Right atrium auricular region (tissue), 2 donors: Measurements from ENCODE around the gene RANBP3. TPM values are rescaled to one million over a fixed set of nuclear protein-coding genes. Genes with fewer than 3 reads are reported as not detected.

Experiments
- DNase-seq: peaks from one replicate; pipeline ENCODE4 v3.0.0-alpha.2; 2019; ENCODE audit warnings: low spot score
- H3K27ac ChIP-seq, 2 donors: fragments of 200-600 bp; sonication (generic); 1 replicate in 1 of 2; 2 replicates in 1 of 2; pipeline ENCODE4 v1.5.1; 2016 to 2019
- H3K27me3 ChIP-seq, 2 donors: fragments of 200-600 bp; sonication (generic); one replicate each; pipeline versions ENCODE4 v1.5.1 to v1.6.0; 2017 to 2019
- H3K36me3 ChIP-seq: fragments of 200-600 bp; sonication (generic); one replicate; pipeline ENCODE4 v1.5.1; 2016
- H3K4me1 ChIP-seq, 2 donors: fragments of 200-600 bp; sonication (generic); one replicate each; pipeline versions ENCODE4 v1.5.1 to v1.6.0; 2017 to 2019
- H3K4me3 ChIP-seq, 2 donors: fragments of 200-600 bp; sonication (generic); 1 replicate in 1 of 2; 2 replicates in 1 of 2; pipeline ENCODE4 v1.5.1; 2017 to 2019; ENCODE audit warnings: mild to moderate bottlenecking in 1 of 2, moderate library complexity in 1 of 2
- H3K9me3 ChIP-seq, 2 donors: fragments of 200-600 bp; sonication (generic); one replicate each; pipeline ENCODE4 v1.5.1; 2019
- total RNA-seq, 2 donors: library from RNA; depleted of rRNA; stranded (reverse); fragments of >200 nt; gene quantifications; one replicate each; pipeline ENCODE4 v1.1.0, GENCODE V29; 2016
- TF ChIP-seq, protein P1 (sequence below), 2 donors: fragments of 200-600 bp; sonication (generic); IDR thresholded peaks; one replicate each; pipeline ENCODE4 v1.5.1; 2019; ENCODE audit warnings: antibody characterized with exemption in 2 of 2

Gene RANBP3
- total RNA-seq, 2 donors from 2014 or later: 53.6 to 54.7 TPM

- no peak overlapping the region for H3K4me3 ChIP-seq
- no peak for DNase-seq
- H3K4me1 ChIP-seq: no peaks in the 10 kb centered on the region
- no peaks in the 10 kb centered on the region for H3K27me3 ChIP-seq
- H3K27ac ChIP-seq: no peak overlapping the region
- H3K36me3 ChIP-seq: peaks cover 64% of the 10 kb centered on the region
- TF ChIP-seq, protein P1, sequence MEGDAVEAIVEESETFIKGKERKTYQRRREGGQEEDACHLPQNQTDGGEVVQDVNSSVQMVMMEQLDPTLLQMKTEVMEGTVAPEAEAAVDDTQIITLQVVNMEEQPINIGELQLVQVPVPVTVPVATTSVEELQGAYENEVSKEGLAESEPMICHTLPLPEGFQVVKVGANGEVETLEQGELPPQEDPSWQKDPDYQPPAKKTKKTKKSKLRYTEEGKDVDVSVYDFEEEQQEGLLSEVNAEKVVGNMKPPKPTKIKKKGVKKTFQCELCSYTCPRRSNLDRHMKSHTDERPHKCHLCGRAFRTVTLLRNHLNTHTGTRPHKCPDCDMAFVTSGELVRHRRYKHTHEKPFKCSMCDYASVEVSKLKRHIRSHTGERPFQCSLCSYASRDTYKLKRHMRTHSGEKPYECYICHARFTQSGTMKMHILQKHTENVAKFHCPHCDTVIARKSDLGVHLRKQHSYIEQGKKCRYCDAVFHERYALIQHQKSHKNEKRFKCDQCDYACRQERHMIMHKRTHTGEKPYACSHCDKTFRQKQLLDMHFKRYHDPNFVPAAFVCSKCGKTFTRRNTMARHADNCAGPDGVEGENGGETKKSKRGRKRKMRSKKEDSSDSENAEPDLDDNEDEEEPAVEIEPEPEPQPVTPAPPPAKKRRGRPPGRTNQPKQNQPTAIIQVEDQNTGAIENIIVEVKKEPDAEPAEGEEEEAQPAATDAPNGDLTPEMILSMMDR (IDR thresholded peaks at IDR 0.05): no peak
- H3K9me3 ChIP-seq: no peaks in the 10 kb centered on the region
Measured at GRCh38 chr19:6003976-6004375, 26.0 kb upstream of the RANBP3 start.

- Histone ChIP-seq H3K27me3 (no peaks in the 10 kb centered on the region), H3K4me1 (no peaks in the 10 kb centered on the region), H3K27ac (no peak overlapping the region), H3K36me3 (peaks cover 58% of the 10 kb centered on the region), H3K4me3 (no peak overlapping the region), H3K9me3 (no peaks in the 10 kb centered on the region)
- no peak for DNase-seq
- TF ChIP-seq, protein P1 (IDR thresholded peaks at IDR 0.05): no peak
Measured at GRCh38 chr19:6002591-6002990, 24.7 kb upstream of the RANBP3 start.

GRCh38 chr19:6000228-6000847, 22.4 kb upstream of the RANBP3 start:
- DNase-seq: no peak
- H3K27me3 ChIP-seq: no peaks in the 10 kb centered on the region
- no peak overlapping the region for H3K4me3 ChIP-seq
- TF ChIP-seq, protein P1 (IDR thresholded peaks at IDR 0.05): no peak
- no peaks in the 10 kb centered on the region for H3K9me3 ChIP-seq
- H3K27ac ChIP-seq: no peak overlapping the region
- H3K4me1 ChIP-seq: no peaks in the 10 kb centered on the region
- H3K36me3 ChIP-seq: peaks cover 69% of the 10 kb centered on the region

- H3K27me3 ChIP-seq: no peaks in the 10 kb centered on the region
- H3K9me3 ChIP-seq: no peaks in the 10 kb centered on the region
- no peak overlapping the region for H3K4me3 ChIP-seq
- peaks cover 76% of the 10 kb centered on the region for H3K36me3 ChIP-seq
- DNase-seq: no peak
- H3K4me1 ChIP-seq: no peaks in the 10 kb centered on the region
- no peak overlapping the region for H3K27ac ChIP-seq
- TF ChIP-seq, protein P1 (IDR thresholded peaks at IDR 0.05): no peak
Measured at GRCh38 chr19:5999693-6000092, 21.8 kb upstream of the RANBP3 start.

- TF ChIP-seq, protein P1 (IDR thresholded peaks at IDR 0.05): no peak
- H3K4me1 ChIP-seq: peaks cover 0 to 11% of the 10 kb centered on the region in 2 donors
- no peaks in the 10 kb centered on the region for H3K27me3 ChIP-seq
- DNase-seq: no peak
- H3K27ac ChIP-seq: no peak overlapping the region
- no peak overlapping the region for H3K4me3 ChIP-seq
- H3K9me3 ChIP-seq: no peaks in the 10 kb centered on the region
- H3K36me3 ChIP-seq: peaks cover 62% of the 10 kb centered on the region
Measured at GRCh38 chr19:5997371-5997770, 19.4 kb upstream of the RANBP3 start.
